GM12878 (cell line): ENCODE measurements around the gene TNPO2. TPM values are rescaled to one million over a fixed set of nuclear protein-coding genes. Genes with fewer than 3 reads are reported as not detected.

Experiments used
- BMI1 ChIP-seq: fragments of 450-650 bp; IDR thresholded peaks from 2 replicates; pipeline ENCODE4 v1.6.1; 2016; ENCODE audit warnings: mild to moderate bottlenecking, moderate library complexity, borderline replicate concordance
- FOS ChIP-seq: IDR thresholded peaks from 3 replicates; pipeline ENCODE4 v1.6.1; 2011; ENCODE audit warnings: borderline replicate concordance; ENCODE audit not compliant: insufficient read length; ENCODE audit errors: extremely low read depth
- GABPA ChIP-seq: IDR thresholded peaks from 2 replicates; pipeline ENCODE4 v1.6.1; 2014; ENCODE audit warnings: antibody characterized with exemption, low read depth, mild to moderate bottlenecking, inconsistent platforms
- HDAC2 ChIP-seq: fragments of 200-600 bp; sonication (generic); IDR thresholded peaks from 2 replicates; pipeline ENCODE4 v1.6.1; 2017
- KAT2A ChIP-seq: conservative IDR thresholded peaks from 2 replicates; pipeline ENCODE4 v1.6.1; 2011; ENCODE audit warnings: low read depth, low read length; ENCODE audit not compliant: control insufficient read depth
- MEF2A ChIP-seq: IDR thresholded peaks from 2 replicates; pipeline ENCODE4 v1.6.1; 2011; ENCODE audit warnings: low read depth, mild to moderate bottlenecking, low read length, moderate library complexity; ENCODE audit not compliant: insufficient read depth
- MTA3 ChIP-seq: IDR thresholded peaks from 2 replicates; pipeline ENCODE4 v1.6.1; 2012; ENCODE audit warnings: low read length, inconsistent platforms, borderline replicate concordance
- NKRF ChIP-seq: fragments of 450-650 bp; conservative IDR thresholded peaks from 2 replicates; pipeline ENCODE4 v1.6.1; 2017; ENCODE audit warnings: mild to moderate bottlenecking, moderate library complexity
- NR2F1 ChIP-seq: fragments of 450-650 bp; conservative IDR thresholded peaks from 2 replicates; pipeline ENCODE4 v1.6.1; 2017; ENCODE audit warnings: mild to moderate bottlenecking
- PAX5 ChIP-seq: IDR thresholded peaks from 2 replicates; pipeline ENCODE4 v1.6.1; 2011; ENCODE audit warnings: low read depth, low read length, borderline replicate concordance
- RBBP5 ChIP-seq: fragments of 200-600 bp; sonication (generic); conservative IDR thresholded peaks from 2 replicates; pipeline ENCODE4 v1.6.1; 2016
- REST ChIP-seq: IDR thresholded peaks from 2 replicates; pipeline ENCODE4 v1.6.1; 2012; ENCODE audit warnings: mild to moderate bottlenecking, low read depth, low read length
- RUNX3 ChIP-seq: IDR thresholded peaks from 2 replicates; pipeline ENCODE4 v1.6.1; 2012; ENCODE audit warnings: low read length, inconsistent platforms
- SMAD5 ChIP-seq: IDR thresholded peaks from 2 replicates; pipeline ENCODE4 v1.6.1; 2016; ENCODE audit warnings: antibody characterized with exemption, low read depth
- SP1 ChIP-seq: IDR thresholded peaks from one replicate; pipeline ENCODE4 v1.6.1; 2011; ENCODE audit warnings: low read depth, low read length
- TBL1XR1 ChIP-seq: IDR thresholded peaks from 2 replicates; pipeline ENCODE4 v1.6.1; 2012; ENCODE audit warnings: low read depth, low read length, improper control_type of control experiment
- TCF12 ChIP-seq: IDR thresholded peaks from 2 replicates; pipeline ENCODE4 v1.6.1; 2011; ENCODE audit warnings: low read depth, mild to moderate bottlenecking, low read length
- YY1 ChIP-seq: IDR thresholded peaks from 2 replicates; pipeline ENCODE4 v1.6.1; 2011; ENCODE audit warnings: low read depth, mild to moderate bottlenecking, low read length
- ZBED1 ChIP-seq: IDR thresholded peaks from 2 replicates; pipeline ENCODE4 v1.6.1; 2016; ENCODE audit warnings: borderline replicate concordance
- ZBTB40 ChIP-seq: fragments of 450-650 bp; IDR thresholded peaks from 2 replicates; pipeline ENCODE4 v1.6.1; 2016; ENCODE audit warnings: mild to moderate bottlenecking, moderate library complexity, borderline replicate concordance
- ZNF622 ChIP-seq: fragments of 450-650 bp; IDR thresholded peaks from 2 replicates; pipeline ENCODE4 v1.6.1; 2017; ENCODE audit warnings: mild to moderate bottlenecking, inconsistent platforms
- polyA plus RNA-seq, 11 experiments: library from polyadenylated mRNA; depleted of rRNA in 4 of 11; unstranded in 6 of 11; stranded (reverse) in 5 of 11; fragments of >200 nt; fragmentation: Nextera tagmentation in 4 of 11; fragmentation: Illumina TruSeq in 1 of 11; extraction: Ambion mirVana in 4 of 11; extraction: Trizol in 1 of 11; gene quantifications; 1 replicate in 1 of 11; 2 replicates in 10 of 11; pipeline versions ENCODE4 v1.2.1 to v1.2.3, GENCODE V29; 2011 to 2016; ENCODE audit warnings: inconsistent platforms in 2 of 11, missing spikeins in 2 of 11, low read depth in 1 of 11
- total RNA-seq, 4 experiments: library from RNA; depleted of rRNA in 3 of 4; stranded (reverse); fragments of >200 nt in 3 of 4; fragmentation: Illumina TruSeq in 1 of 4; extraction: Trizol in 1 of 4; gene quantifications; 2 replicates each; pipeline versions ENCODE4 v1.2.1 to v1.2.3, GENCODE V29; 2013 to 2021

The TNPO2 gene
- total and polyA plus RNA-seq, 10 of the 15 experiments (the other 5 are each of a cell fraction or from before 2014, with no cell fraction given), result 5.5 to 99.7 (median 29.6) TPM

- no peak for TF ChIP-seq NR2F1
- 0 out of 2 replicates have a peak, but pooled peaks have one; percentile 3 for TF ChIP-seq MEF2A
- TF ChIP-seq YY1, result peak; percentile 98
- TF ChIP-seq RBBP5, result no peak
- peak; percentile 93 for TF ChIP-seq NKRF
- no peak for TF ChIP-seq ZNF622
- peak; percentile 94 for TF ChIP-seq ZBTB40
- TF ChIP-seq REST, result no peak
- peak; percentile 63 for TF ChIP-seq SP1
- peak; percentile 92 for TF ChIP-seq GABPA
- TF ChIP-seq SMAD5, result 0 out of 2 replicates have a peak, but pooled peaks have one; percentile 38
- TF ChIP-seq RUNX3, result peak; percentile 59; the same call in 1 of the 2 replicates
- no peak for TF ChIP-seq TBL1XR1
- TF ChIP-seq BMI1, result no peak
- peak; percentile 25; the same call in 1 of the 2 replicates for TF ChIP-seq TCF12
- TF ChIP-seq KAT2A, result no peak
- no peak for TF ChIP-seq HDAC2
- no peak for TF ChIP-seq MTA3
- TF ChIP-seq PAX5, result no peak
- TF ChIP-seq FOS, result peak; percentile 12
- TF ChIP-seq ZBED1, result peak; percentile 62; the same call in 1 of the 2 replicates
Observed at GRCh38 chr19:12681074-12681987, 42.4 kb downstream of the TNPO2 start, which contains the start of gene DHPS (continued).
